OCI-LY3 (cell line): ENCODE results near the gene FBXO21.

Experiments
- EZH2phosphoT487 ChIP-seq: fragments of 200-600 bp; shearing (Covaris generic); IDR thresholded peaks from 2 replicates; pipeline ENCODE4 v1.6.1; 2018; ENCODE audit warnings: antibody characterized with exemption, mixed run types, low read depth
- TF ChIP-seq, protein P1 (sequence below): fragments of 200-600, 300-600 bp; sonication (generic); IDR thresholded peaks from 2 replicates; pipeline ENCODE4 v1.5.1; 2014; ENCODE audit warnings: antibody characterized with exemption, low read length, low read depth

DNA sequence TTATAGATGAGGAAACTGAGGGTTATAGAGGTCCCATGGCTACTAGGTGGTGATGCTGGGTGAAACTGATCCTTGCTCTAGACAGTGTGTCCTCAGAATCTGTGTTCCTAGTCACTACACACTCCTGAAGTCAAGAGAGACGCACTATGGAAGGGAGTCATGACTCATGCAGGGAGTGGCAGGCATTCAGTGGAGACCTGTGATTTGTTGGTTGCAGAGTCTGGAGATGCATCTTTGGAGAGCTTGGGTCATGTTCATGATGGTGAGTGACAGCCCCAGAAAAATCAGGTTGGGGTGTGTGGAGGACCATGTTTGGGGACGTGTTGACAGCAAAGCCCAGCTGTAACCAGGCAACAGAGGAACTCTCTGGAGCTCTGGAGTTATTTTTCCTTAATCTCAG, 38.0 kb upstream of the FBXO21 start:
- TF ChIP-seq, protein P1, sequence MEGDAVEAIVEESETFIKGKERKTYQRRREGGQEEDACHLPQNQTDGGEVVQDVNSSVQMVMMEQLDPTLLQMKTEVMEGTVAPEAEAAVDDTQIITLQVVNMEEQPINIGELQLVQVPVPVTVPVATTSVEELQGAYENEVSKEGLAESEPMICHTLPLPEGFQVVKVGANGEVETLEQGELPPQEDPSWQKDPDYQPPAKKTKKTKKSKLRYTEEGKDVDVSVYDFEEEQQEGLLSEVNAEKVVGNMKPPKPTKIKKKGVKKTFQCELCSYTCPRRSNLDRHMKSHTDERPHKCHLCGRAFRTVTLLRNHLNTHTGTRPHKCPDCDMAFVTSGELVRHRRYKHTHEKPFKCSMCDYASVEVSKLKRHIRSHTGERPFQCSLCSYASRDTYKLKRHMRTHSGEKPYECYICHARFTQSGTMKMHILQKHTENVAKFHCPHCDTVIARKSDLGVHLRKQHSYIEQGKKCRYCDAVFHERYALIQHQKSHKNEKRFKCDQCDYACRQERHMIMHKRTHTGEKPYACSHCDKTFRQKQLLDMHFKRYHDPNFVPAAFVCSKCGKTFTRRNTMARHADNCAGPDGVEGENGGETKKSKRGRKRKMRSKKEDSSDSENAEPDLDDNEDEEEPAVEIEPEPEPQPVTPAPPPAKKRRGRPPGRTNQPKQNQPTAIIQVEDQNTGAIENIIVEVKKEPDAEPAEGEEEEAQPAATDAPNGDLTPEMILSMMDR = no peak
- no peak for TF ChIP-seq EZH2phosphoT487
